Fibroblast of lung (primary cell): ENCODE results near the gene PAX2. TPM values are rescaled to one million over a fixed set of nuclear protein-coding genes. Genes with fewer than 3 reads are reported as not detected.

ENCODE experiments used
- DNase-seq, 2 donors: peaks; one replicate each; pipeline versions ENCODE4 v3.0.0 to v3.0.0-alpha.2; 2010; ENCODE audit warnings: low read depth in 2 of 2
- H2AFZ ChIP-seq: 2 replicates; pipeline ENCODE4 v1.5.1; 2012; ENCODE audit warnings: low read length, control low read depth, inconsistent platforms
- H3K27ac ChIP-seq: 2 replicates; pipeline ENCODE4 v1.5.1; 2011; ENCODE audit warnings: low read length, control low read depth; ENCODE audit not compliant: insufficient read depth
- H3K27me3 ChIP-seq: 2 replicates; pipeline ENCODE4 v1.5.1; 2011; ENCODE audit warnings: mild to moderate bottlenecking, low read length; ENCODE audit not compliant: control insufficient read depth, insufficient read depth
- H3K36me3 ChIP-seq: 2 replicates; pipeline ENCODE4 v1.5.1; 2011; ENCODE audit warnings: low read length; ENCODE audit not compliant: control insufficient read depth, insufficient read depth
- H3K4me1 ChIP-seq: 2 replicates; pipeline ENCODE4 v1.5.1; 2011; ENCODE audit warnings: low read length; ENCODE audit not compliant: control insufficient read depth, insufficient read depth; ENCODE audit errors: extremely low read depth
- H3K4me2 ChIP-seq: 2 replicates; pipeline ENCODE4 v1.5.1; 2011; ENCODE audit warnings: low read length, control low read depth; ENCODE audit not compliant: insufficient read depth; ENCODE audit errors: extremely low read depth
- H3K4me3 ChIP-seq, 4 experiments: fragments of 200-600 bp in 1 of 4; sonication (generic) in 1 of 4; replicated peaks in 1 of 4; 2 replicates each; pipeline ENCODE4 v1.5.1; 2011 to 2016; ENCODE audit warnings: low read length in 4 of 4, low read depth in 3 of 4, mild to moderate bottlenecking in 3 of 4, control low read depth in 2 of 4, inconsistent platforms in 1 of 4, mixed read lengths in 1 of 4; ENCODE audit not compliant: insufficient read depth in 1 of 4; ENCODE audit errors: control extremely low read depth in 1 of 4
- H3K79me2 ChIP-seq: 2 replicates; pipeline ENCODE4 v1.5.1; 2012; ENCODE audit warnings: mild to moderate bottlenecking, low read length, inconsistent platforms; ENCODE audit not compliant: control insufficient read depth, insufficient read depth
- H3K9ac ChIP-seq: 2 replicates; pipeline ENCODE4 v1.5.1; 2011; ENCODE audit warnings: mild to moderate bottlenecking, low read length, control low read depth; ENCODE audit not compliant: insufficient read depth
- H3K9me3 ChIP-seq: 2 replicates; pipeline ENCODE4 v1.5.1; 2012; ENCODE audit warnings: low read depth, low read length; ENCODE audit not compliant: control insufficient read depth, insufficient read depth
- H4K20me1 ChIP-seq: 2 replicates; pipeline ENCODE4 v1.5.1; 2011; ENCODE audit warnings: low read length; ENCODE audit not compliant: control insufficient read depth, insufficient read depth; ENCODE audit errors: extremely low read depth
- EZH2 ChIP-seq: IDR thresholded peaks from 2 replicates; pipeline ENCODE4 v1.5.1; 2012; ENCODE audit warnings: low read length, control low read depth, mild to moderate bottlenecking; ENCODE audit errors: missing control alignments
- polyA plus RNA-seq, 2 donors: library from polyadenylated mRNA; depleted of rRNA in 1 of 2; stranded (reverse) in 1 of 2; unstranded in 1 of 2; fragments of >200 nt; gene quantifications; 2 replicates each; pipeline ENCODE4 v1.2.1, GENCODE V29; 2011 to 2012; ENCODE audit warnings: missing spikeins in 1 of 2
- total RNA-seq: library from RNA; depleted of rRNA; stranded (reverse); fragments of >200 nt; gene quantifications from 2 replicates; pipeline ENCODE4 v1.2.1, GENCODE V29; 2014
- TF ChIP-seq, protein P1 (sequence below), 2 donors: IDR thresholded peaks in 1 of 2; conservative IDR thresholded peaks in 1 of 2; 1 replicate in 1 of 2; 2 replicates in 1 of 2; pipeline ENCODE4 v1.5.1; 2011 to 2012; ENCODE audit warnings: low read length in 2 of 2, control low read depth in 1 of 2, inconsistent platforms in 1 of 2, low read depth in 1 of 2, mild to moderate bottlenecking in 1 of 2

PAX2 gene
- total and polyA plus RNA-seq, 2 donors (not counting 1 experiment from before 2014, with no cell fraction given), result not detected

DNA sequence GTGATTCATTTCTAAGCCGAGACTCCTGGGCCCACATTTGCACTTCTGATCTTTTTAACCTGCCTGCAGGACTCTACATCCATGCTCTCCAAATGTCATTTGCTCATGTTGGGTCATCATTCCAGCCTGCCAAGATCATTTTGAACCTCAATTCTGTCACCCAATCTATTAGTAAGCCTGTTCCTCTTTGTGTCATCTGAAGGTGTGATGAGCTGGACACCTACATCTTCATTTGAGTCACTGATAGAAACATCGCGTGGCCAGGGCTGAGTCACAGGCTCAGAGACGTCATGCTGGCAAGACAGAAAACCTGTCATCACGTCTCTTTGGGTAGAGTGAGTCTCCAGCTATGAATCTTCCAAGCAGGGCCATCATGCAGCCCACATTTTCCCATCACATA, 102.1 kb downstream of the PAX2 start:
- Histone ChIP-seq H2AFZ (no peak overlapping the region), H3K4me3 (no peak overlapping the region), H3K4me2 (no peak overlapping the region), H3K27ac (no peak overlapping the region), H3K79me2 (no peaks in the 10 kb centered on the region), H3K36me3 (no peaks in the 10 kb centered on the region), H3K9me3 (no peaks in the 10 kb centered on the region), H4K20me1 (no peaks in the 10 kb centered on the region), H3K4me1 (no peaks in the 10 kb centered on the region), H3K9ac (no peak overlapping the region), H3K27me3 (peaks cover 3% of the 10 kb centered on the region)
- TF ChIP-seq EZH2, result no peak
- TF ChIP-seq, protein P1, sequence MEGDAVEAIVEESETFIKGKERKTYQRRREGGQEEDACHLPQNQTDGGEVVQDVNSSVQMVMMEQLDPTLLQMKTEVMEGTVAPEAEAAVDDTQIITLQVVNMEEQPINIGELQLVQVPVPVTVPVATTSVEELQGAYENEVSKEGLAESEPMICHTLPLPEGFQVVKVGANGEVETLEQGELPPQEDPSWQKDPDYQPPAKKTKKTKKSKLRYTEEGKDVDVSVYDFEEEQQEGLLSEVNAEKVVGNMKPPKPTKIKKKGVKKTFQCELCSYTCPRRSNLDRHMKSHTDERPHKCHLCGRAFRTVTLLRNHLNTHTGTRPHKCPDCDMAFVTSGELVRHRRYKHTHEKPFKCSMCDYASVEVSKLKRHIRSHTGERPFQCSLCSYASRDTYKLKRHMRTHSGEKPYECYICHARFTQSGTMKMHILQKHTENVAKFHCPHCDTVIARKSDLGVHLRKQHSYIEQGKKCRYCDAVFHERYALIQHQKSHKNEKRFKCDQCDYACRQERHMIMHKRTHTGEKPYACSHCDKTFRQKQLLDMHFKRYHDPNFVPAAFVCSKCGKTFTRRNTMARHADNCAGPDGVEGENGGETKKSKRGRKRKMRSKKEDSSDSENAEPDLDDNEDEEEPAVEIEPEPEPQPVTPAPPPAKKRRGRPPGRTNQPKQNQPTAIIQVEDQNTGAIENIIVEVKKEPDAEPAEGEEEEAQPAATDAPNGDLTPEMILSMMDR (conservative IDR thresholded peaks at IDR 0.05 in 1 of 2, IDR thresholded peaks at IDR 0.05 in 1 of 2; ENCODE audit: low read depth in 1 of 2, low read length in 2 of 2), result no peak
- DNase-seq, result peak in 1 of 2 donors; percentile 16

DNA sequence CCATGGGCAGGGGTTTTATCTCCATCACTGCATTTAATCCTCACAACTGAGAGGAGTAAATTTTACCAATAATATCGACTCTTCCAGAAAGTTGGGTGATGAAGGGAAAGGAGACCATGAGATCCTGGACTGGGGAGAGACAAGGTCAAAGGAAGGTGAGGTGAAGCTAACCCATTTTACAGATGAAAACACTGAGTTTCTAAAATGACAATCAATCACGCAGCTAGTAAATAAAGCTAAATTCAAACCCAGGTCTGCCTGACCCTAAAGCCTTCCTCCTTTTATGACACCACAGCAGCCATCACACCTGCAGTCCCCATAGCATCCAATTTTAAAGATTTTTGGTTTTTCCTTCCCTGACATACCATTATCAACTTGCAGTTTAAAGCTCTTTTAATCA, 103.4 kb downstream of the PAX2 start:
- TF ChIP-seq EZH2, result no peak
- TF ChIP-seq, protein P1 (conservative IDR thresholded peaks at IDR 0.05 in 1 of 2, IDR thresholded peaks at IDR 0.05 in 1 of 2; ENCODE audit: low read depth in 1 of 2, low read length in 2 of 2), result no peak
- Histone ChIP-seq H3K4me2 (no peak overlapping the region), H3K79me2 (no peaks in the 10 kb centered on the region), H3K27me3 (peaks cover 3% of the 10 kb centered on the region), H3K4me3 (no peak overlapping the region), H3K4me1 (no peaks in the 10 kb centered on the region), H3K36me3 (no peaks in the 10 kb centered on the region), H3K27ac (no peak overlapping the region), H3K9me3 (no peaks in the 10 kb centered on the region), H2AFZ (no peak overlapping the region), H4K20me1 (no peaks in the 10 kb centered on the region), H3K9ac (no peak overlapping the region)
- DNase-seq, result no peak

DNA sequence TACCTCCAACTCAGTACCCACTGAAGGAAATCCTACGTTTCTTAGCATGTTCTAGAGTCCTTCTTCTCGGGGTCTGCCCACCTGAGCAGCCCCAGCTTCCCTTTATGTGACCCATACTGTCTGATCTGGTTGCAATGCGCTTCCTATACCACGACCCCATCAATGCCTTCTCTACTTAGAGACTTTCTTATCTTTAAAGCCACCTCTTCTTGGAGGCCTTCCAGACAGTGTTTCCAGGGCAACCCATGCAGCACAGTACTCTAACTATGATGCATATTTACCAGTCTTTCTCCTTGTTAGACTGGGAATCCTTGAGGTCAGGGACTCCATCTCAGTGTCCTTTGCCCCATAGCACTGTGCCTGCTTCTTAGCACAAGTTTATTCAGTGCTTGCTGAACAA, 112.9 kb downstream of the PAX2 start:
- H3K9ac ChIP-seq, result no peak overlapping the region
- H3K27ac ChIP-seq, result no peak overlapping the region
- H3K4me2 ChIP-seq, result no peak overlapping the region
- H2AFZ ChIP-seq, result no peak overlapping the region
- H3K27me3 ChIP-seq, result peaks cover 12% of the 10 kb centered on the region
- no peaks in the 10 kb centered on the region for H3K9me3 ChIP-seq
- H3K4me1 ChIP-seq, result no peaks in the 10 kb centered on the region
- H3K36me3 ChIP-seq, result no peaks in the 10 kb centered on the region
- no peaks in the 10 kb centered on the region for H4K20me1 ChIP-seq
- DNase-seq, result no peak
- H3K4me3 ChIP-seq, result no peak overlapping the region
- no peaks in the 10 kb centered on the region for H3K79me2 ChIP-seq
- TF ChIP-seq, protein P1 (conservative IDR thresholded peaks at IDR 0.05 in 1 of 2, IDR thresholded peaks at IDR 0.05 in 1 of 2; ENCODE audit: low read depth in 1 of 2, low read length in 2 of 2), result no peak
- no peak for TF ChIP-seq EZH2
